ENCODE data around the gene NME1. TPM values are rescaled to one million over a fixed set of nuclear protein-coding genes. Genes with fewer than 3 reads are reported as not detected.

NME1 gene
- total RNA-seq, 1 donor from 2014 or later, result 96.5 TPM

DNA sequence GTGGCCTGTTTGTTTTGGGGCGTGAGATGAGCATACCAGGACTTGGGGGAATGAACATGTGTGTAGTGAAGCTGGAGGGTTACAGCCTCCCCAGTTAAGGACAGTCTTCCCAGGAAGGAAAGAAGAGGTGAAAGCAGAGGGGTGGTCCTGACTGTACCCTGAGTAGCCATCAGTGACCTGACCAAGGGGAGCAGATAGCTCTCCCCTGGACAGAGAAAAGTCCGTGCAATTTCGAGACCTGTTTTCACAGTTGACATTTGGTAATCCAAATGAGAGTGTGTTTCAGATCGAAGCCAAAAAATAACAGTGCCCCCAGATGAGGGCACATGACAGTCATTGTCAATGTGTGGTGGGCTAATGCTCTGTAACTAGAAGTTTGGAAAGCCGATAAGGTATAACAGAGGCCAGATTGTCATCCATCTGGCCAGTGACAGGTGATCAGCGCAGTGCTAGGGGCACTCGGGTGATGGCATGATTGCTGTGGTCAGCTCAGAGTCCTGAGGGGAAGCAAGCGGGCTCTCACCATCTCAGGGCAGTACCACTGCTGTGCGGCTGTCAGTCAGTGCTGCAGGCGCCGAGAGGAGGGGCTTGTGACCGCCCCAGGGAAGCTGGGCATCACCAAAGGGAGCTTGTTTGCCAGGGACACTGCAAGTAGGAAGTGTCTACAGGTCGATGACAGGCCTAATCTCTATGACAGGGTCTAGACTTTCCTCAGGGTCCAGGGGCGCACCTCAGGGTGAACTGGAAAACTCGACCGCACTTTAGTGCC, 11.7 kb downstream of the NME1 start:
- H3K27me3 Mint-ChIP-seq, result no peaks in the 10 kb centered on the region
- no peaks in the 10 kb centered on the region for H3K9me3 Mint-ChIP-seq (ENCODE audit: low read depth)
- H3K36me3 Mint-ChIP-seq (ENCODE audit: insufficient read depth), result peaks cover 20% of the 10 kb centered on the region
- H3K4me1 Mint-ChIP-seq (ENCODE audit: low read depth), result peaks cover 13% of the 10 kb centered on the region
- DNase-seq (ENCODE audit: low spot score, unreplicated experiment), result no peak
- H3K27ac Mint-ChIP-seq, result peak overlapping the region; percentile 92
- TF ChIP-seq, protein P1, sequence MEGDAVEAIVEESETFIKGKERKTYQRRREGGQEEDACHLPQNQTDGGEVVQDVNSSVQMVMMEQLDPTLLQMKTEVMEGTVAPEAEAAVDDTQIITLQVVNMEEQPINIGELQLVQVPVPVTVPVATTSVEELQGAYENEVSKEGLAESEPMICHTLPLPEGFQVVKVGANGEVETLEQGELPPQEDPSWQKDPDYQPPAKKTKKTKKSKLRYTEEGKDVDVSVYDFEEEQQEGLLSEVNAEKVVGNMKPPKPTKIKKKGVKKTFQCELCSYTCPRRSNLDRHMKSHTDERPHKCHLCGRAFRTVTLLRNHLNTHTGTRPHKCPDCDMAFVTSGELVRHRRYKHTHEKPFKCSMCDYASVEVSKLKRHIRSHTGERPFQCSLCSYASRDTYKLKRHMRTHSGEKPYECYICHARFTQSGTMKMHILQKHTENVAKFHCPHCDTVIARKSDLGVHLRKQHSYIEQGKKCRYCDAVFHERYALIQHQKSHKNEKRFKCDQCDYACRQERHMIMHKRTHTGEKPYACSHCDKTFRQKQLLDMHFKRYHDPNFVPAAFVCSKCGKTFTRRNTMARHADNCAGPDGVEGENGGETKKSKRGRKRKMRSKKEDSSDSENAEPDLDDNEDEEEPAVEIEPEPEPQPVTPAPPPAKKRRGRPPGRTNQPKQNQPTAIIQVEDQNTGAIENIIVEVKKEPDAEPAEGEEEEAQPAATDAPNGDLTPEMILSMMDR (IDR thresholded peaks at IDR 0.05; ENCODE audit: unreplicated experiment), result no peak
- H3K4me3 Mint-ChIP-seq (ENCODE audit: low read depth), result peak overlapping the region; percentile 94

DNA sequence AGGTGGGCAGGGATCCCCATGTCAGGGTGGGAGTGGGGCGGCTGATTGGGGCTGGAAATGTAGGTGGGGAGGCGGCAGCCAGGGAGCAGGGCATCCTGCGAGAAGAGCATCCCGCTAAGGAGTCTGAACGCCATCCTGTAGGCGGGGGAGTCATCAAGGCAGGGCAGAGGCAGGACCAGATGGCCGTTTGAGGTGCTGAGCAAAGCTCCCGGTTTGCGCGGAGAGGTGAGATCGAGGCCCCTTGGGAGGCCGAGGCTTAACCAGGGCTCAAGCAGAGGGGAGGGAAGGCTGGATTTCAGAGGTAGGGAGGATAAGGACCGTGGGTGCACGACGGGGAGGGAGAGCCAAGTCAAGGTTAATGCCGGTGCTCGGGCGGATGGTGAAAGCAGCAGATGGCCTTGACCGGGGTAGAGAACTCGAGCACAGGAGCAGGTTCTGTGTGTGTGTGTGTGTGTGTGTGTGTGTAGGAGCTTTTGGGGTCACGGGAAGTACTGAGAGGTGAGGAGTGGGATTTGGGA, 12.4 kb downstream of the NME1 start:
- peak; percentile 12 for DNase-seq (ENCODE audit: low spot score, unreplicated experiment)
- Mint-ChIP-seq H3K9me3 (ENCODE audit: low read depth) (no peaks in the 10 kb centered on the region), H3K27me3 (no peaks in the 10 kb centered on the region), H3K4me3 (ENCODE audit: low read depth) (peak overlapping the region; percentile 94), H3K27ac (peak overlapping the region; percentile 92), H3K4me1 (ENCODE audit: low read depth) (peaks cover 13% of the 10 kb centered on the region), H3K36me3 (ENCODE audit: insufficient read depth) (peaks cover 18% of the 10 kb centered on the region)
- TF ChIP-seq, protein P1 (IDR thresholded peaks at IDR 0.05; ENCODE audit: unreplicated experiment), result no peak

DNA sequence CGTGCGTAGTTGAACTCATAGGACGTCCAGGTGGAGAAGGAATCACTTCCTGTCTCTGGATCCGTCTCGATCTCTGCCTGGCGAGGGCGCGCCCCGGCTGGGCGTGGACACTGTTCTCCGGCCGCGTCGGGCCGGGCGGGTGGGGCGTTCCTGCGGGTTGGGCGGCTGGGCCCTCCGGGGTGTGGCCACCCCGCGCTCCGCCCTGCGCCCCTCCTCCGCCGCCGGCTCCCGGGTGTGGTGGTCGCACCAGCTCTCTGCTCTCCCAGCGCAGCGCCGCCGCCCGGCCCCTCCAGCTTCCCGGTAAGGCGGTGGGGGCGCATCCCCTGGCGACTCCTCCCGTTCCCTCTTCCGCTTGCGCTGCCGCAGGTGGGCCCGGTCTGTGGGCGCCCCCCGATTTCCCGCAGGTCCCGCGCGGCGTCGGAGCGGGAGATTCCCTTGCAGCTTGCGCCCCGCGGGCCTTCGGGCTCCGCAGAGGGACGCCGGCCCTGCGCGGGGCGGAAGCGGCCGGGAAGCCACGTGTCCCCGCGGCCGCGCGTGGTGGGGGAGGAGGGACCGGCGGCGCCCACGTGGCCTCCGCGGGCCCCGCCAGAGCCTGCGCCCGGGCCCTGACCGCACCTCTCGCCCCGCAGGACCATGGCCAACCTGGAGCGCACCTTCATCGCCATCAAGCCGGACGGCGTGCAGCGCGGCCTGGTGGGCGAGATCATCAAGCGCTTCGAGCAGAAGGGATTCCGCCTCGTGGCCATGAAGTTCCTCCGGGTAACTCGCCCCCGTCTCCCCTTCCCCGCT, 13.0 kb downstream of the NME1 start, which contains the start of gene NME2:
Gene NME2 (plus strand): TSS at position 214 of the 789 bp plus-strand sequence. CDS start 420 bp downstream, at position 634.
- peak; percentile 77 for DNase-seq (ENCODE audit: low spot score, unreplicated experiment)
- H3K36me3 Mint-ChIP-seq (ENCODE audit: insufficient read depth), result peaks cover 21% of the 10 kb centered on the region
- no peaks in the 10 kb centered on the region for H3K9me3 Mint-ChIP-seq (ENCODE audit: low read depth)
- H3K4me3 Mint-ChIP-seq (ENCODE audit: low read depth), result peak within 1 kb of the TSS; percentile 94
- TF ChIP-seq, protein P1 (IDR thresholded peaks at IDR 0.05; ENCODE audit: unreplicated experiment), result no peak
- H3K27ac Mint-ChIP-seq, result peak within 1 kb of the TSS; percentile 92
- no peaks in the 10 kb centered on the region for H3K27me3 Mint-ChIP-seq
- peaks cover 13% of the 10 kb centered on the region for H3K4me1 Mint-ChIP-seq (ENCODE audit: low read depth)

DNA sequence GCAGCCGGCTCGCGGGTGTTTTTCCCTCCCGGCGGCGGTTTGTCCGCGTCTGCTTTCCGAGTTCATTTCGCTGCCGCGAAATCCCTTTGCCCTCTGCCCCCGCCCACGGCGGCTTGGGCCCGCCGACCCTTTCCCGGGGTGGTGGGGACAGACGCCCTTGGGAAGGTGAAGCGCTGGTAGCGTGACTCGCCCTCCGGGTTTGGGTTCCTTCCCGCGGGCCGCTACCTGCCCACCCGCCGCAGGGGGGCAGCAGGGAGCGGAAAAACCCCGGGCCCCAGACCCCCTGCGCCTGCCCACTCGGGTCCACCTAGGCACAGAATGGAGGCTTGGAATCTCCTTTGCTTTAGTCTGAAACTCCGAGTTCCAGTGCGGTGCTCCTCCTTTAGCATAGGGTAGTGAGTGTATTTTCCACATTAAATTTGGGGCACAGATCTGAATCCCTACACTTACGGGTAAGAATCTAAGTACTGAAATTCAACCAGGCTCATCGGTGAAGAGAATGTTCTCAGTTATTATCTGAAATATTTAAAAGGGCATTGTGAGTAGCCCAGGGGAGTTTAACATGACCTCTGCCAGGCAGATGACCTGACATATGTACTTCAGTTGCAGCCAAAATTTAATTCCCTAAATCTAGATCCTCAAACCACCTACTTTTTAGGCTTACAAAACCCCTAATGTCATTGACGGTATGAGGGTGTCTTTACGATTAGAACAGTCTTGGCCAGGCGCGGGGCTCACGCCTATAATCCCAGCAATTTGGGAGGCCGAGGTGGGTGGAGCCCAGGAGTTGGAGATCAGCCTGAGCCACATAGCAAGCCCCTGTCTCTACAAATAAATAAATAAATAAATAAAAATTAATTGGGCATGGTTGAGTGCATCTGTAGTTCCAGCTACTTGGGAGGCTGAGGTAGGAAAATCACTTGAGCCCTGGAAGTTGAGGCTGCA, 13.9 kb downstream of the NME1 start:
- Mint-ChIP-seq H3K36me3 (ENCODE audit: insufficient read depth) (peaks cover 18% of the 10 kb centered on the region), H3K27ac (peak overlapping the region; percentile 65), H3K4me3 (ENCODE audit: low read depth) (peak overlapping the region; percentile 81), H3K9me3 (ENCODE audit: low read depth) (no peaks in the 10 kb centered on the region), H3K27me3 (no peaks in the 10 kb centered on the region), H3K4me1 (ENCODE audit: low read depth) (peaks cover 13% of the 10 kb centered on the region)
- DNase-seq (ENCODE audit: low spot score, unreplicated experiment), result peak; percentile 66
- TF ChIP-seq, protein P1 (IDR thresholded peaks at IDR 0.05; ENCODE audit: unreplicated experiment), result peak; percentile 84
